ENCODE measurements around the gene CUL4A. TPM values are rescaled to one million over a fixed set of nuclear protein-coding genes. Genes with fewer than 3 reads are reported as not detected.
"Not testable (repeated sequence)": the region's sequence is repeated elsewhere in the genome, so short reads cannot be mapped to it uniquely, and the experiment has no call there.

CUL4A gene
- polyA plus RNA-seq, 1 donor, result 99.5 TPM

GRCh38 chr13:113232208-113233003 lies 23.0 kb downstream of the CUL4A start:
- DNase-seq, result no peak

- DNase-seq, result no peak
Observed at GRCh38 chr13:113233101-113233500, 23.7 kb downstream of the CUL4A start.

DNA sequence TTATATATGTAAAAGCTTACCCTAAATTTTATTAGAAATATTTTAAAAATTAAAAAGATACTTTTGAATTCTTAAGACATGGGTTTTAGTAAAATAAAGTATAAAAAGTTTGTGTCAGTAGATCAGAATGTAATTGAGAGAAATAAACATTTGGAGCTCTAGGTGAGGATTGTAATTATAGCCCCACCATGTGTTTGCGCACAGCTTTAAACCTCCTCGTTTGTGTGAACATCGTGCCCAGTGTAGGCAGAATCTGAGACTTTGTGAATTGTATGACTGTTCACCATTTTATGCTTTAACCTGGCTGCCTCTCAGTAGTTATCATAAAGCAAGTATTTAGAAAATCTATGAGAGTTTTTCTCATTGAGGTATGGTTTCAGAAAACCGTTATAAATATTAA lies 29.1 kb downstream of the CUL4A start:
- DNase-seq, result no peak

GRCh38 chr13:113239357-113239756 lies 29.9 kb downstream of the CUL4A start:
- DNase-seq, result no peak

DNA sequence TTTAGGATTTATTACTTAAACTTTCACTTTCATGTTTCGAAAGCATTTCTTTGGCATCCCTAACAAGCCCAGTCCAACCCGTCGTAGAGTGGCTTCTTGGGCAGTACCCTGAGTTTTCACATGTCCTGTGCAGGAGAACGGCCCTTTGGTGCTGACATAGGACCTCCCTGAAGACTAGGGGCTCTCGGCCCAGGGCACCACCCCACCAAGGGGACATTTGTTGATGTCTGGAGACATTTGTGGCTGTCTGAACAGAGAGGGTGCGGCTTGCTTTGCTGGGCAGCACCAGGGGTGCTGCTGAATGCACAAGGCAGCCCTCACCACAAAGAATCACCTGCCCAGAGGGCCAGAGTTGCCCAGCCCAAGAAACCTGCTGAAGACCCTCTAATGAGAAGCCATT lies 30.6 kb downstream of the CUL4A start:
- no peak for DNase-seq

DNA sequence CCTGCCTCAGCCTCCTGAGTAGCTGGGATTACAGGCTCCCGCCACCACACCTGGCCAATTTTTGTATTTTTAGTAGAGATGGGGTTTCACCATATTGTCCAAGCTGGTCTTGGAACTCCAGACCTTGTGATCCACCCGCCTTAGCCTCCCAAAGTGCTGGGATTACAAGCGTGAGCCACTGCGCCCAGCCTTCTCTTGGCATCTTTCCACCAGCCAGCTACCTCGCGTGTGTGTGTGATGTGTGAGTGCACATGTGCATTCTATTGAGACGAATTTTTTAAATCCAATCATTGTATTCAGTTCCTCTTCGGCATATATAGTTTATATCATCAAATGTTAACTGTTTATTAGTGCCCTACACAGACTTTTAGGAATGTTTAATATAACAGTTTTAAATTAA lies 32.2 kb downstream of the CUL4A start:
- not testable (repeated sequence) for DNase-seq

- no peak for DNase-seq
Observed at GRCh38 chr13:113243847-113244246, 34.4 kb downstream of the CUL4A start.

- no peak for DNase-seq
Observed at GRCh38 chr13:113245849-113246796, 36.7 kb downstream of the CUL4A start.

GRCh38 chr13:113252516-113253095 lies 43.2 kb downstream of the CUL4A start:
- no peak for DNase-seq

GRCh38 chr13:113257908-113258307 lies 48.5 kb downstream of the CUL4A start:
- DNase-seq, result not testable (repeated sequence)

- DNase-seq, result no peak
Observed at GRCh38 chr13:113258321-113259054, 49.1 kb downstream of the CUL4A start.

GRCh38 chr13:113260996-113261395 lies 51.6 kb downstream of the CUL4A start:
- no peak for DNase-seq

DNA sequence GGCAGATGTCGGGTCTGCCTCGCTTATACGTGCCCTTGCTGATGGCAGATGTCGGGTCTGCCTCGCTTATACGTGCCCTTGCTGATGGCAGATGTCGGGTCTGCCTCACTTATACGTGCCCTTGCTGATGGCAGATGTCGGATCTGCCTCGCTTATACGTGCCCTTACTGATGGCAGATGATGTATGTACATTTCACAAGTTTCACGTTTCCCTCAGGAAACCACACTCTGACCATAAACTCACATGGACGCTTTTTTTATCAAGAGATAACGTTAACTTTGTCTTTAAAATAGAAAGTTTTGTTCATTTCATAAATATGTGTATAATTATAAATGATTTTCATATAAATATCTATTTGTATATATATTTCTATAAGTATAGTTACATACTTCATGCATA lies 53.6 kb downstream of the CUL4A start:
- DNase-seq, result not testable (repeated sequence)

GRCh38 chr13:113267642-113268405 lies 58.4 kb downstream of the CUL4A start:
- DNase-seq, result no peak

DNA sequence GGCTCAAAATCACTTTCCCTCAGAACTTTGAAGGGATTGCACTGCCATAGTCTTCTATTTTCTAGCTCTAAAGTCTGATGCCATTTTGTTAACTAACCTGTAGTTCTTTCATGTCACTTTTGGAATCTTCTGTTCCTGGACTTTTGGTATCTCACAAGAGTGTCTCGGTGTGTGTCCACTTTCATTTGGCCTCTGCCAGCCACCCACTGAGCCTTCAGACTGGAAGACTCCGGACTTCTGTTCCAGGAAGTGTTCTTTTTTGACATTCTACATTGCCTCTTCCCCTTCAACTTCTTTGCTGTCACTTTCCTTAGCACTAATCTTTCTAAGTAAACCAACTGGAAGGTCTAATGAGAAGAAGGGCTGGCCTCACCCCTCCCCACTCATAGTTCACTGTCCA lies 62.6 kb downstream of the CUL4A start:
- DNase-seq, result no peak

DNA sequence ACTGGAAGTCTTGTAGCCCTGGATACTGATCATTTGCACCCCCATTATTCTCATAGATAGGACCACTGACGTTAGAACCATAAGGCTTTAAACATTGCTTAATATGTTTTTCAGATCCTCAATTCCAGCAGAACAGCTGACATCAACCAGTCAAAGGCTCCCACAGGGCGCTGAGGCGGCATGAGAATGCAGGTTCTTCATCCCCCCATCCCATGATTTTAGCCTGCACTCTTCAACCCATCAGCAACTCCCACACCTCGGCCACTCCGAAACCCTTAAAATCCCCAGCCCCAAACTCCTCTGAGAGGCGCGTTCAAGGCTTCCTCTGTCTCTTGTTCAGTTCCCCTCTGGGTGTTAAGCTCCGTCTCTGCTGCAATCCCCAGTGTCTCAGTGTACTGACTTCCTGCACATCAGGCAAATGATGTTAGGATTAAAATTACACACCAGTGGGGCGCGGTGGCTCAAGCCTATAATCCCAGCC lies 63.3 kb downstream of the CUL4A start:
- no peak for DNase-seq

- no peak for DNase-seq
Observed at GRCh38 chr13:113273321-113273720, 63.9 kb downstream of the CUL4A start.

DNA sequence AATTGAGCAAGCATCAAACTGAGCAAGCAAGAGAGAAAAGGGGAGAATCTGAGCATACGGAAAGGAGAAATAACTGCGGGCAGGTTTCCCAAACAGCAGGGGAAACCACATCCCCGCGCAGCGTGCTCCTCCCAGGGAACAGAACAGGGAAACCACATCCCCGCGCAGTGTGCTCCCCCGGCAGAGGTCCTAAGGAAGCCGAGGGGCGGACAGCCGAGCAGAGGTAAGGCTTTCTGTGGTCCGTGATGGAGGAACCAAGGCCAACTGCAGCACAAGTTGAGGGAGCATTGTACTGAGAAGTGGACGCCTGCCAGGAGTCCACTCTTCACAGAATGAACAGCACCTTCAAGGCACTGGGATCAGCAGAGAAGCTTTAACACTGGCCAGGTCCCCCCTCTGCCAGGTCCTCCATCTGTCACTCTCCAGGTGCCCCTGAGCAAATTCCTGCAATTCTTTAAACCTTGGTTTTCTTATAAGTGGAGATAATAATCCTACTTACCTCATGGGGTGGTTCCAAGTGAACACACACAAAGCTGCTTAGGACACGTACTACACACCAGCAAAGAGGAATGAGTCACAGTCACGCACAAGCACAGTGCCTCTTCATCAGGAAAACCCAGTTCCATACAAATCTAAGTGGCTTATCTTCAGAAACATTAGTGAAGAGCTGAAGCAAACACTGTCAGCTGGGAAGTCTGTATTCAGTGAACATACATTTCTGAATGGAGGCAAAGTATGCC lies 64.6 kb downstream of the CUL4A start:
- no peak for DNase-seq

DNA sequence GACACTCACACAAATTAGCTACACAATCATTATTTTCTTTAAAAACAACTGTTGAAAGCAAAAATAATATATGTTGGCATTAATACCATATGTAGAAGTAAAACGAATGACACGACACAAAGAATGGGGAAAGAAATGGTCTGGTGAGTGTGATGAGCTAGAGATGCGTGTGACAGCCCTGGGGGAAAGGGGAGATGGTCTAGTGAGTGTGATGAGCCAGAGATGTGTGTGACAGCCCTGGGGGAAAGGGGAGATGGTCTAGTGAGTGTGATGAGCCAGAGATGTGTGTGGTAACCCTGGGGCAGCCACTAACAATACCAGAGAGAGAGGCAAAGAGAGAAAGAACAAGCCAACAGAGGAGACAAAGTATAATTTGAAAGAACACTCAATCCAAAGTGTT lies 65.3 kb downstream of the CUL4A start:
- no peak for DNase-seq

GRCh38 chr13:113275387-113275786 lies 66.0 kb downstream of the CUL4A start:
- peak; percentile 31 for DNase-seq

Data from left kidney (tissue), 2 donors.